SU-DHL-6 (cell line): ENCODE measurements around the gene UFC1.

Experiments used
- H2AFZ ChIP-seq: fragments of 200-600 bp; sonication (generic); 2 replicates; pipeline ENCODE4 v1.6.1; 2014; ENCODE audit warnings: low read depth, mild to moderate bottlenecking, moderate library complexity, mixed read lengths, antibody characterized with exemption, low read length; ENCODE audit not compliant: severe bottlenecking
- H3F3A ChIP-seq: fragments of 200-600 bp; shearing (Covaris generic); 2 replicates; pipeline ENCODE4 v1.6.0; 2016; ENCODE audit warnings: antibody characterized with exemption, mild to moderate bottlenecking; ENCODE audit not compliant: insufficient read depth
- H3K27ac ChIP-seq: fragments of 200-600 bp; sonication (generic); 2 replicates; pipeline ENCODE4 v1.5.1; 2016; ENCODE audit warnings: low read depth, mild to moderate bottlenecking, low read length, moderate library complexity, mixed read lengths
- H3K27me3 ChIP-seq: fragments of 200-600 bp; sonication (generic), shearing (Covaris generic); 2 replicates; pipeline ENCODE4 v1.6.0; 2014; ENCODE audit warnings: mild to moderate bottlenecking, low read length
- H3K36me3 ChIP-seq: fragments of 200-600 bp; sonication (generic); 2 replicates; pipeline ENCODE4 v1.6.1; 2014; ENCODE audit warnings: mild to moderate bottlenecking, low read length, mixed read lengths
- H3K4me2 ChIP-seq: fragments of 300-600, 200-600 bp; shearing (Covaris generic), sonication (generic); 2 replicates; pipeline ENCODE4 v1.6.0; 2014; ENCODE audit warnings: low read length, low read depth, mild to moderate bottlenecking; ENCODE audit not compliant: poor library complexity, severe bottlenecking
- H3K4me3 ChIP-seq: fragments of 200-600 bp; sonication (generic); 2 replicates; pipeline ENCODE4 v1.5.1; 2014; ENCODE audit warnings: antibody characterized with exemption, low read length, mild to moderate bottlenecking, mixed read lengths; ENCODE audit not compliant: insufficient read depth, poor library complexity, severe bottlenecking
- H3K79me2 ChIP-seq: fragments of 200-600 bp; sonication (generic); 2 replicates; pipeline ENCODE4 v1.6.1; 2014; ENCODE audit warnings: mild to moderate bottlenecking, low read length, moderate library complexity; ENCODE audit not compliant: insufficient read depth
- H3K9ac ChIP-seq: fragments of 200-600 bp; sonication (generic); 2 replicates; pipeline ENCODE4 v1.7.0; 2014; ENCODE audit warnings: mild to moderate bottlenecking, low read length
- H3K9me2 ChIP-seq: fragments of 200-600 bp; sonication (generic); replicated peaks from 2 replicates; pipeline ENCODE4 v1.6.1; 2014; ENCODE audit warnings: low read length; ENCODE audit not compliant: insufficient read depth
- H3K9me3 ChIP-seq: fragments of 200-600 bp; sonication (generic); 2 replicates; pipeline ENCODE4 v1.6.1; 2014; ENCODE audit warnings: low read length, mixed read lengths; ENCODE audit not compliant: insufficient read depth
- H4K20me1 ChIP-seq: fragments of 200-600 bp; sonication (generic); 2 replicates; pipeline ENCODE4 v1.6.1; 2014; ENCODE audit warnings: low read depth, mild to moderate bottlenecking, antibody characterized with exemption, low read length, moderate library complexity, mixed read lengths
- CTCF ChIP-seq: fragments of 200-600 bp; sonication (generic); IDR thresholded peaks from one replicate; pipeline ENCODE4 v1.5.1; 2017; ENCODE audit warnings: antibody characterized with exemption, mild to moderate bottlenecking, low read length, moderate library complexity; ENCODE audit not compliant: insufficient read depth, poor library complexity, severe bottlenecking
- EZH2phosphoT487 ChIP-seq: fragments of 200-600 bp; sonication (generic), shearing (Covaris generic); conservative IDR thresholded peaks from 2 replicates; pipeline ENCODE4 v1.6.1; 2018; ENCODE audit warnings: mild to moderate bottlenecking, antibody characterized with exemption, low read length, moderate library complexity, mixed read lengths

The UFC1 gene

GRCh38 chr1:161185732-161186311, 32.0 kb downstream of the UFC1 start:
- no peak for TF ChIP-seq EZH2phosphoT487
- TF ChIP-seq CTCF: no peak
- H3K4me2 ChIP-seq: peak overlapping the region; percentile 46
- no peak overlapping the region for H3K9ac ChIP-seq
- no peaks in the 10 kb centered on the region for H3K9me2 ChIP-seq
- no peaks in the 10 kb centered on the region for H3K9me3 ChIP-seq
- peaks cover 4% of the 10 kb centered on the region; the same call in 1 of the 2 replicates for H3F3A ChIP-seq
- peak overlapping the region; percentile 46 for H3K27ac ChIP-seq
- no peaks in the 10 kb centered on the region for H4K20me1 ChIP-seq
- H3K4me3 ChIP-seq: peak overlapping the region; percentile 9
- H3K27me3 ChIP-seq: no peaks in the 10 kb centered on the region
- H2AFZ ChIP-seq: peak overlapping the region; percentile 66
- H3K36me3 ChIP-seq: no peaks in the 10 kb centered on the region
- no peaks in the 10 kb centered on the region for H3K79me2 ChIP-seq

- Histone ChIP-seq H3K4me3 (no peak overlapping the region), H4K20me1 (no peaks in the 10 kb centered on the region), H3K27me3 (no peaks in the 10 kb centered on the region), H3F3A (peaks cover 4% of the 10 kb centered on the region; the same call in 1 of the 2 replicates), H3K27ac (no peak overlapping the region), H3K4me2 (no peak overlapping the region), H3K9me3 (no peaks in the 10 kb centered on the region), H3K79me2 (no peaks in the 10 kb centered on the region), H3K36me3 (no peaks in the 10 kb centered on the region), H3K9me2 (no peaks in the 10 kb centered on the region), H3K9ac (no peak overlapping the region), H2AFZ (no peak overlapping the region)
- no peak for TF ChIP-seq EZH2phosphoT487
- no peak for TF ChIP-seq CTCF
Observed at GRCh38 chr1:161187311-161187710, 33.5 kb downstream of the UFC1 start.

- Histone ChIP-seq H4K20me1 (no peaks in the 10 kb centered on the region), H3K4me3 (no peak overlapping the region), H3K9me3 (no peaks in the 10 kb centered on the region), H3K27me3 (no peaks in the 10 kb centered on the region), H2AFZ (no peak overlapping the region), H3K79me2 (no peaks in the 10 kb centered on the region), H3K9ac (no peak overlapping the region), H3K9me2 (no peaks in the 10 kb centered on the region), H3K27ac (no peak overlapping the region), H3K36me3 (no peaks in the 10 kb centered on the region), H3F3A (peaks cover 4% of the 10 kb centered on the region; the same call in 1 of the 2 replicates), H3K4me2 (no peak overlapping the region)
- TF ChIP-seq CTCF (no peak), EZH2phosphoT487 (no peak)
Observed at GRCh38 chr1:161188381-161188780, 34.6 kb downstream of the UFC1 start.

GRCh38 chr1:161189036-161189435, 35.3 kb downstream of the UFC1 start:
- no peak overlapping the region for H3K4me2 ChIP-seq
- no peaks in the 10 kb centered on the region for H4K20me1 ChIP-seq
- no peak overlapping the region for H3K4me3 ChIP-seq
- no peaks in the 10 kb centered on the region for H3K9me2 ChIP-seq
- H3K27me3 ChIP-seq: no peaks in the 10 kb centered on the region
- H3F3A ChIP-seq: peaks cover 4% of the 10 kb centered on the region; the same call in 1 of the 2 replicates
- no peaks in the 10 kb centered on the region for H3K79me2 ChIP-seq
- no peak overlapping the region for H3K27ac ChIP-seq
- TF ChIP-seq EZH2phosphoT487 (no peak), CTCF (no peak)
- H3K36me3 ChIP-seq: no peaks in the 10 kb centered on the region
- no peak overlapping the region for H3K9ac ChIP-seq
- H3K9me3 ChIP-seq: no peaks in the 10 kb centered on the region
- no peak overlapping the region for H2AFZ ChIP-seq
